Astrocyte of the cerebellum (primary cell): ENCODE results near the gene STON2.
A peak's percentile ranks its signal among the peaks of the same experiment; 100 is the strongest.

Source experiments
- DNase-seq: peaks from one replicate; pipeline ENCODE4 v3.0.0-alpha.2; 2011; ENCODE audit warnings: low read depth
- H3K4me3 ChIP-seq: 2 replicates; pipeline ENCODE4 v1.5.1; 2011; ENCODE audit warnings: mild to moderate bottlenecking, low read depth, low read length, moderate library complexity
- in situ Hi-C: cut with HindIII; loops from 2 replicates; pipeline ENCODE4 v1.10.0; 2017; ENCODE audit warnings: low sequenced_read_pairs
- TF ChIP-seq, protein P1 (sequence below): IDR thresholded peaks from 2 replicates; pipeline ENCODE4 v1.5.1; 2012; ENCODE audit warnings: low read length, low read depth, moderate library complexity, mild to moderate bottlenecking; ENCODE audit errors: missing control alignments

STON2 gene

GRCh38 chr14:81222126-81222525 lies 178.0 kb downstream of the STON2 start:
- H3K4me3 ChIP-seq, result no peak overlapping the region
- in situ Hi-C loops, result no loop called here
- no peak for DNase-seq
- TF ChIP-seq, protein P1, sequence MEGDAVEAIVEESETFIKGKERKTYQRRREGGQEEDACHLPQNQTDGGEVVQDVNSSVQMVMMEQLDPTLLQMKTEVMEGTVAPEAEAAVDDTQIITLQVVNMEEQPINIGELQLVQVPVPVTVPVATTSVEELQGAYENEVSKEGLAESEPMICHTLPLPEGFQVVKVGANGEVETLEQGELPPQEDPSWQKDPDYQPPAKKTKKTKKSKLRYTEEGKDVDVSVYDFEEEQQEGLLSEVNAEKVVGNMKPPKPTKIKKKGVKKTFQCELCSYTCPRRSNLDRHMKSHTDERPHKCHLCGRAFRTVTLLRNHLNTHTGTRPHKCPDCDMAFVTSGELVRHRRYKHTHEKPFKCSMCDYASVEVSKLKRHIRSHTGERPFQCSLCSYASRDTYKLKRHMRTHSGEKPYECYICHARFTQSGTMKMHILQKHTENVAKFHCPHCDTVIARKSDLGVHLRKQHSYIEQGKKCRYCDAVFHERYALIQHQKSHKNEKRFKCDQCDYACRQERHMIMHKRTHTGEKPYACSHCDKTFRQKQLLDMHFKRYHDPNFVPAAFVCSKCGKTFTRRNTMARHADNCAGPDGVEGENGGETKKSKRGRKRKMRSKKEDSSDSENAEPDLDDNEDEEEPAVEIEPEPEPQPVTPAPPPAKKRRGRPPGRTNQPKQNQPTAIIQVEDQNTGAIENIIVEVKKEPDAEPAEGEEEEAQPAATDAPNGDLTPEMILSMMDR, result no peak

DNA sequence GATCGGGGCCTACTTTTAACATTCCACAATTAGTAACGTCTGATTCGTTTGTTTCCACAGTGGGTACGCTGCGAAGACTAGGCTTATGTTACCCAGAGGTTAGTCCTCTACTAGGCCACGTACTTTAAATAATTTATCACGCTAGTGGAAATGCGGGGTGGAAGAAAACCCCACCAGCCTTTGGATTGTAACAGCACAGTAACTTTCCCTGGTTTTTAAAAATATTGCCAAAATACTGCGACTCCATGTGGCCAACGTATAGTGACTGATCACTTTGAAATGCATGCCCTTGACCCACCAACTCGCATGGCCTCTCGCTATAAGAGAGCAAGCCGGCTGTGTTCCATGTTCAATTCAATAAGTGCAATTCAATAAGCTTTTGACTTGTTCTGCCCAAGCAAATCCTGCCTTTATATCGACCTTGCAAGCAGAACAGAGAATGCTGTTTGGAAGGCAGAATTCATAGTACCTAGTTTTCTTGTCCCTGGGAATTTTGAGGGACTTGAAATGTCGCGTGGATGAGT lies 178.5 kb downstream of the STON2 start:
- H3K4me3 ChIP-seq, result peak overlapping the region; percentile 63
- TF ChIP-seq, protein P1, result no peak
- no peak for DNase-seq
- in situ Hi-C loops, result no loop called here

DNA sequence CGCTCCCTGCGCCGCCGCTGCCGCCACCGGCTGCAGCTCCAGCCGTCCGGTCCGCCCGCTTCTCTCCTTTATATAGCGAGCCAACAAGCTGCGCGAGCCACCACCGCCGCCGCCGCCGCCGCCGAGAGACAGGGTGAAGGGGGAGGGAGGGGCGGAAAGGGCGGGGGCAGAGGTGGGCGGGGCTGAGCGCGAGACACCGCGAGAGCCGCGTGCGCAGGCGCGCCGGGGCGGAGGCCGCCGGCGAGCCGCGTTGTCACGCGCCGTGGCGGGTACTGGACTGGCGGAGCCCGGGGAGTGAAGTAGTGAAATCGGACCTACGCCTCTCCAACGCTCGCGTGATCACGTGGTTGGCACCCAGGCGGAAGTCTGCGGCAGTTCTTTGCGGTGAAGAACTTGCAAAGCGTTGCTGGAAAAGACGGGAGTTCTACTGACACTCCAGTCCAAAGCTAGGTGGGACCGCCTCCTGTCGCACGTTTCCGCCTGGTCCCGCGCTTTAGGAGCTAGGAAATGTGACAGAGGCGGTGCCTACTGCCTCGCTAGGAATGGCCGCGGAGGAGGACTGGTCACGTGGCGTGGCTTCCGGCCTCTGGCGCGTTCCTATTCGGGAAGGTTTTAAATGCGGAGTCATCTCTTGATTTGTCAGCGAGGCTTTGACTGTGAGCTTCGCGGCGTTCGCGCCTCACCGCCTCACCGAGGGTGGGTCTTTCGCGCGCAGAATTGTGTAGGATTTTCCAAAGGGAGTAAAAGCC lies 179.1 kb downstream of the STON2 start, which contains the start of gene GTF2A1:
GTF2A1 (minus strand) TSS at position 130 of the 749 bp plus-strand sequence. CDS start 441 bp downstream, outside the sequence.
- TF ChIP-seq, protein P1, result no peak
- peak; percentile 91 for DNase-seq
- in situ Hi-C loops, result no loop called here

DNA sequence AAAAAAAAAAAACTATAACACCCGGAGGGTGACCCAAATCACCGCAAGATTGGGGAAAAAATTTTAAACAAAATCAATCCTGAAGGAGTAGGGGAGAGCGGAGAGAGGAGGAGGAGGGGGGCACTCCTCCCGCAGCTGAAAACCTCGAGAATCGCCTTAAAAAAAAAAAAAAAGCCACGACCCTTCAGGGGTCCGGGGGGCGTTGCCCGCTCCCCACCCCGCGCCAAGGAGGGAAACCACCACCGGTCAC lies 179.6 kb downstream of the STON2 start:
- no peak for DNase-seq
- TF ChIP-seq, protein P1, result no peak
- in situ Hi-C loops, result no loop called here
- peak overlapping the region; percentile 85 for H3K4me3 ChIP-seq

More for the DNA sequence above, 179.1 kb downstream of the STON2 start, which contains the start of gene GTF2A1:
- peak within 1 kb of the TSS; percentile 85 for H3K4me3 ChIP-seq

- DNase-seq, result no peak
- TF ChIP-seq, protein P1, result no peak
- H3K4me3 ChIP-seq, result peak overlapping the region; percentile 85
- in situ Hi-C loops, result no loop called here
Measured at GRCh38 chr14:81219759-81220579, 180.2 kb downstream of the STON2 start.

DNA sequence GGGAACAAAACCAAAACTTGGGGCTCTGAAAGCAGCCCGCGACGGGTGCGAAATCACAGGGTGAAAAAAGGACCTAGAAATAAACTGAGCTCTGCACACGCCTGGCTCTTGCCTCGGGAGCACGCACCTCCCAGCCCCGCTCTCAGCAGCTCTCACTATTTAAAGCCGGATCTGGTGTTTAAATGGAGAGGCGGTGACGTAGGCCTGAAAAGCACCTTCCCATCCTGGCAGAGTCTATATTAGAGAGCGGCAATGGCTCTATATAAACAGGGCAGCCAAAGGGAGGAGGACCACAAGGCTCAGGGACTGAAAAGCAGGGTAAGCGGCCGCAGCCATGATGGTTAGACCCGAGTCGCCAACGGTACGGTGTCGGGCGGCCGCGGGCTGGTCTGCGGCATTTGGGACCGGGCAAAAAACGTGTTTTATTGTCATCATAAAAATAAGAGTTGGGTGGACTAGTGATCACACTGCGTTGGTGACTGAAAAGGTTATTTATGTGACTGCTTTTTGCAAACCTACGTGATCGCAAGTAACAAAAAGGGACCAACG lies 180.8 kb downstream of the STON2 start:
- in situ Hi-C loops, result no loop called here
- peak overlapping the region; percentile 85 for H3K4me3 ChIP-seq
- TF ChIP-seq, protein P1, result no peak

More for the DNA sequence above, 180.8 kb downstream of the STON2 start:
- DNase-seq, result peak; percentile 97
